Neural crest cell (in vitro differentiated cells): ENCODE data around the gene PCCA. TPM values are rescaled to one million over a fixed set of nuclear protein-coding genes. Genes with fewer than 3 reads are reported as not detected.

Experiments
- DNase-seq: peaks from one replicate; pipeline ENCODE4 v3.0.0; 2021; ENCODE audit warnings: low read depth, mixed read lengths, low spot score
- H3K27ac Mint-ChIP-seq: one replicate; pipeline ENCODE4 v1.8.0; 2021; ENCODE audit warnings: mild to moderate bottlenecking, mixed read lengths; ENCODE audit not compliant: unreplicated experiment
- H3K27me3 Mint-ChIP-seq: 2 replicates; pipeline ENCODE4 v1.8.0; 2021; ENCODE audit warnings: low read depth, mild to moderate bottlenecking, mixed read lengths
- H3K36me3 Mint-ChIP-seq: 2 replicates; pipeline ENCODE4 v1.8.0; 2021; ENCODE audit warnings: low read depth, mild to moderate bottlenecking, mixed read lengths
- H3K4me1 Mint-ChIP-seq: 2 replicates; pipeline ENCODE4 v1.8.0; 2021; ENCODE audit warnings: mixed read lengths
- H3K4me3 Mint-ChIP-seq: one replicate; pipeline ENCODE4 v1.8.0; 2021; ENCODE audit warnings: mild to moderate bottlenecking, mixed read lengths
- H3K9me3 Mint-ChIP-seq: 2 replicates; pipeline ENCODE4 v1.8.0; 2021; ENCODE audit warnings: mixed read lengths
- CTCF ChIP-seq: fragments of 200-600 bp; sonication (generic); conservative IDR thresholded peaks from 2 replicates; pipeline ENCODE4 v1.5.0; 2021; ENCODE audit warnings: antibody characterized with exemption, mild to moderate bottlenecking
- total RNA-seq: library from RNA; stranded (reverse); gene quantifications from 2 replicates; pipeline ENCODE4 v1.2.1, GENCODE V29; 2021

PCCA gene
- total RNA-seq, 1 donor from 2014 or later = 40.6 TPM

DNA sequence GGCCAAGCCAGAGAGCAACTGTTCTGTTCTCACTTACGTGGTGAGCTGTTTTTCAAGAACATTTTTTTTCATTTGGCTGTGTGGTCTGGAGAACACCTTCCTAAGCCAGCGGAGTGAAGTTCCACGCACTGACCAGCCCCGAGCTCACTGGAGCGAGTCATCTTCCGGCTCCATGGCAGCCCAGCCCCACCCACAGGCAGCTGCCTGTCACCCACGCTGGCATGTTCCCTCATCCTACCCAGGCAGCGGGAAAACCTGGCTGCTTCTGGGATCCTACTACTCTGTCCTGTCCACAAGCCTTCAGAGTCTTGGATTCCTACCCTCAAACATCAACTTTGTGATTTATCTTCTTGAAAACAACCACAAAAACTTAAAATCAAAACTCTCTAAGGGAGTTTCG is 423.5 kb downstream of the PCCA start:
- Mint-ChIP-seq H3K4me1 (peaks cover 69% of the 10 kb centered on the region), H3K36me3 (no peaks in the 10 kb centered on the region), H3K4me3 (no peak overlapping the region), H3K27me3 (peaks cover 2% of the 10 kb centered on the region), H3K9me3 (no peaks in the 10 kb centered on the region), H3K27ac (no peak overlapping the region)
- DNase-seq = no peak
- no peak for TF ChIP-seq CTCF

GRCh38 chr13:100513171-100513570 is 424.3 kb downstream of the PCCA start:
- no peak for DNase-seq
- Mint-ChIP-seq H3K9me3 (no peaks in the 10 kb centered on the region), H3K4me3 (no peak overlapping the region), H3K27me3 (peaks cover 4% of the 10 kb centered on the region), H3K36me3 (no peaks in the 10 kb centered on the region), H3K27ac (peak overlapping the region; percentile 40), H3K4me1 (peaks cover 76% of the 10 kb centered on the region)
- no peak for TF ChIP-seq CTCF

GRCh38 chr13:100513987-100514670 is 425.2 kb downstream of the PCCA start:
- H3K9me3 Mint-ChIP-seq = no peaks in the 10 kb centered on the region
- no peak for TF ChIP-seq CTCF
- no peak overlapping the region for H3K4me3 Mint-ChIP-seq
- no peaks in the 10 kb centered on the region for H3K36me3 Mint-ChIP-seq
- no peak for DNase-seq
- no peak overlapping the region for H3K27ac Mint-ChIP-seq
- peaks cover 5% of the 10 kb centered on the region for H3K27me3 Mint-ChIP-seq
- peaks cover 70% of the 10 kb centered on the region for H3K4me1 Mint-ChIP-seq

DNA sequence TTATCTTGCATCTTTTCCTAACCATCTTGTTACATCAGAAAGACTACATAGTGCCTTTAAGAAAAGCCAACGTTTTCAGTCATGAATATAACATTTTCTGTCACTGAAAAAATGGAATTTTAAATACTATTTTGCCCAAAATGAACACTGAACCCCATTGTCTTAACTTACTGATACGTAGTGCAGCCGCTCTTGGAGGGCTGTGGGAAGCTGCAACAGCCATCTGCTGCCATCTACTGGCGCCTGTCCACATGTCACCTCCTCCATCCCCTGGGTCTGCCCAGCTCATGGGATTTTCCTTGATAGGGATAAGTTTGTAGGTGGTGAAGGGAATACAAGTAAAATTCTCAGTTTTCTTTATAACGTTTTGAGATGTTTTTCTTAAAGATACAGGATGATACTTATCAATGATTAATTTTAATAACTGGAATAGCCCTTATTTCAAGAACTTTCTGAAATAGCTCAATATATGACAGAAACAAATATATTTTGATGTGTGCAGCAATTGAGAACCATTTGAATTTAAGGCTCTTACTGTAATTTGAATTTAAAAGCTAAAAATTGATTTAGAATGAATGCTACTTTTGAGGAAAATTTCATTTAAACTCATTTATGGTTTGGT is 426.0 kb downstream of the PCCA start:
- peak overlapping the region; percentile 12 for H3K4me3 Mint-ChIP-seq
- TF ChIP-seq CTCF = peak; percentile 100
- H3K27ac Mint-ChIP-seq = no peak overlapping the region
- no peaks in the 10 kb centered on the region for H3K36me3 Mint-ChIP-seq
- H3K27me3 Mint-ChIP-seq = peaks cover 3% of the 10 kb centered on the region
- H3K9me3 Mint-ChIP-seq = no peaks in the 10 kb centered on the region
- H3K4me1 Mint-ChIP-seq = peaks cover 64% of the 10 kb centered on the region
- DNase-seq = peak; percentile 86

DNA sequence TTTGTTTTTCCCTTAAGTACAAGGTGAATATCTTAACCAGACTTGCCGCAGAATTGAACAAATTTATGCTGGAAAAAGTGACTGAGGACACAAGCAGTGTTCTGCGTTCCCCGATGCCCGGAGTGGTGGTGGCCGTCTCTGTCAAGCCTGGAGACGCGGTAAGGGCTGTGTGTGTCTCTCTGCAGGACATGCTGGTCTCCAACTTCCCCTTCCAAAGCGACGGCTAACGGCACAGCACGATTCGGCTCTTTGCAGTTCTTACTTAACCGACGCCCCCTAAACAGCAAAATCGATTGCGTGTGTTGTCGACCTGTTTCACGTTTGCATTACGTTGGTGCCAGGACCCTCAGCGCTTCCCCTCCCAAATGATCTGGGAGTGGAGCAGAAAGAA is 426.5 kb downstream of the PCCA start:
- no peak for DNase-seq
- H3K27me3 Mint-ChIP-seq = peaks cover 3% of the 10 kb centered on the region
- no peak overlapping the region for H3K27ac Mint-ChIP-seq
- no peaks in the 10 kb centered on the region for H3K9me3 Mint-ChIP-seq
- H3K4me1 Mint-ChIP-seq = peaks cover 59% of the 10 kb centered on the region
- TF ChIP-seq CTCF = no peak
- no peaks in the 10 kb centered on the region for H3K36me3 Mint-ChIP-seq
- H3K4me3 Mint-ChIP-seq = no peak overlapping the region
